ENCODE measurements around the gene CHDH.

The CHDH gene

GRCh38 chr3:53823956-53824657, 22.1 kb downstream of the CHDH start:
- no peak for DNase-seq

- DNase-seq: no peak
These were observed 22.9 kb downstream of the CHDH start for GRCh38 chr3:53823026-53823955.

GRCh38 chr3:53822331-53822741, 23.9 kb downstream of the CHDH start:
- DNase-seq: no peak

GRCh38 chr3:53821631-53822121, 24.5 kb downstream of the CHDH start:
- DNase-seq: no peak

GRCh38 chr3:53820756-53821580, 25.3 kb downstream of the CHDH start:
- no peak for DNase-seq

GRCh38 chr3:53820084-53820483, 26.1 kb downstream of the CHDH start:
- DNase-seq: no peak

- DNase-seq: no peak
These were observed 26.9 kb downstream of the CHDH start for GRCh38 chr3:53819163-53819868.

GRCh38 chr3:53818221-53819162, 27.7 kb downstream of the CHDH start:
- no peak for DNase-seq

- no peak for DNase-seq
These were observed 28.4 kb downstream of the CHDH start for GRCh38 chr3:53817809-53818208.

GRCh38 chr3:53817211-53817610, 29.0 kb downstream of the CHDH start:
- DNase-seq: no peak

GRCh38 chr3:53816425-53816824, 29.8 kb downstream of the CHDH start:
- no peak for DNase-seq

- DNase-seq: no peak
These were observed 30.6 kb downstream of the CHDH start for GRCh38 chr3:53815651-53816050.

- no peak for DNase-seq
These were observed 31.2 kb downstream of the CHDH start for GRCh38 chr3:53815067-53815466.

GRCh38 chr3:53813876-53814275, 32.3 kb downstream of the CHDH start:
- DNase-seq: no peak

- no peak for DNase-seq
These were observed 33.0 kb downstream of the CHDH start for GRCh38 chr3:53813229-53813628.

- no peak for DNase-seq
These were observed 33.8 kb downstream of the CHDH start for GRCh38 chr3:53812434-53812833.

GRCh38 chr3:53811143-53811927, 34.9 kb downstream of the CHDH start:
- no peak for DNase-seq

- DNase-seq: no peak
These were observed 36.3 kb downstream of the CHDH start for GRCh38 chr3:53809764-53810400.

- no peak for DNase-seq
These were observed 37.0 kb downstream of the CHDH start for GRCh38 chr3:53809267-53809666.

- DNase-seq: no peak
These were observed 37.7 kb downstream of the CHDH start for GRCh38 chr3:53808496-53808895.
